Measurements from ENCODE around the gene MAPRE3. TPM values are rescaled to one million over a fixed set of nuclear protein-coding genes. Genes with fewer than 3 reads are reported as not detected.
A peak's percentile ranks its signal among the peaks of the same experiment; 100 is the strongest.

The MAPRE3 gene
- total RNA-seq, 2 experiments from 2014 or later: 0.52 to 0.95 TPM

DNA sequence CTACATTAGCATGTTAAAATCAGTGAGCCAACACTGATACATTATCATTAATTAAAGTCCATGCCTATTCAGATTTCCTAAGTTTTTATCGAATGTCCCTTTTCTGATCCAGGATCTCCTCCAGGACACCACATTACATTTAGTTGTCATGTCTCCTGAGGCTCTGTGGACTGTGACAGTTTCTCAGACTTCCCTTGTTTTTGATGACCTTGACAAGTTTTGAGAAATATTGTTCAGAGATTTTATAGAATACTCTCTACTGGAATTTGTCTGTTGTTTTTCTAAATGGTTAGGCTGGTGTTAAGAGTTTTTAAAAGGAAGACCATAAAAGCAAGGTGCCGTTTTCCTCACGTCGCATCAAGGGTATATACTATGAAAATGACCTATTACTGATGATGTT is 16.3 kb upstream of the MAPRE3 start:
- Mint-ChIP-seq H3K4me1 (ENCODE audit: low read depth) (no peaks in the 10 kb centered on the region), H3K4me3 (no peak overlapping the region), H3K27me3 (ENCODE audit: low read depth) (peaks cover 22% of the 10 kb centered on the region), H3K27ac (no peak overlapping the region), H3K36me3 (ENCODE audit: low read depth) (no peaks in the 10 kb centered on the region), H3K9me3 (ENCODE audit: insufficient read depth) (no peaks in the 10 kb centered on the region)
- DNase-seq (no peak), ATAC-seq (no peak)
- ChIA-PET CTCF (interaction anchor here (1.7 kb wide), 2 partner anchors 63 to 108 kb away, joined by 6 read pairs; no protein-coding TSS in a partner anchor), POLR2A (no interaction called here)

DNA sequence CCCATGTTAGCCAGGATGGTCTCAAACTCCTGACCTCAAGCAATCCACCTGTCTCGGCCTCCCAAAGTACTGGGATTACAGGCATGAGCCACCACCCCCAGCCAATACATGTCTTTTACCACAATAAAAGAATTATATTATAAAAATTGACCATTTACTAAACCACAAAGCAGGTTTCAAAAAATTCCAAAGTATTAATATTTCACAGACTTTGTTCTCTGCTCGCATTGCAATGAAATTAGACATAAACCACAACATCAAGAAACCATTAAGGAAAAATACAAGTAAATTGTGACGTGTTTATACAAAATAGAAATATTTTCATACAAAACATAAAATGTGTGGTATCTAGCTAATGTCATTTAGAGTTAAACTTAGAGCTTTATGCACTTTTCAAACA is 13.4 kb upstream of the MAPRE3 start:
- H3K27ac Mint-ChIP-seq: no peak overlapping the region
- ATAC-seq: no peak

DNA sequence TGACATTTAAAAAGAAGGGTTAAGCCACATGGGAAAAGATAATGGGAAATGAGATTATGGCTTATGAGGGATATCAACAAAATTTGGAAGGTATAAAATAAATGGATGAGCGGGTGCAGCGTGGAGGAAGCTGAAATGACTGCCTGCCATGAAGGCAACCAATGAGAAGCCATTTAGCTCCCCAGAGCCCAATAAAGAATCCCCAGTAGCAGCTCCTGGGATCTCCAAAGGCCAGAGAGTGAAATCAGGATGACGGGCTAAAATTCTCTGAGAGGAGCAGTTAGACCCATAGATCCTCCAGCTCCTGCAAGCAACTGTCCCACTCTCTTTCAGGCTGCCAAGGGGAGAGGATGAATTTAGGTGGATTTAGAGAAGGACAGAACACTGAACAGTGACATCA is 12.9 kb upstream of the MAPRE3 start:
- no peak overlapping the region for H3K4me3 Mint-ChIP-seq
- no peaks in the 10 kb centered on the region for H3K36me3 Mint-ChIP-seq (ENCODE audit: low read depth)
- ChIA-PET CTCF (interaction anchor here (0.9 to 3.7 kb wide), 3 partner anchors 57 to 112 kb away, joined by 3 to 26 read pairs (median 4); no protein-coding TSS in a partner anchor), POLR2A (no interaction called here)
- H3K27ac Mint-ChIP-seq: no peak overlapping the region
- DNase-seq (no peak), ATAC-seq (no peak)
- H3K4me1 Mint-ChIP-seq (ENCODE audit: low read depth): no peaks in the 10 kb centered on the region
- peaks cover 30% of the 10 kb centered on the region for H3K27me3 Mint-ChIP-seq (ENCODE audit: low read depth)
- no peaks in the 10 kb centered on the region for H3K9me3 Mint-ChIP-seq (ENCODE audit: insufficient read depth)

More for the DNA sequence above, 13.4 kb upstream of the MAPRE3 start:
- Mint-ChIP-seq H3K9me3 (ENCODE audit: insufficient read depth) (no peaks in the 10 kb centered on the region), H3K4me1 (ENCODE audit: low read depth) (no peaks in the 10 kb centered on the region), H3K4me3 (no peak overlapping the region), H3K27me3 (ENCODE audit: low read depth) (peaks cover 30% of the 10 kb centered on the region), H3K36me3 (ENCODE audit: low read depth) (no peaks in the 10 kb centered on the region)
- CTCF ChIA-PET: interaction anchor here (0.9 to 3.7 kb wide), 3 partner anchors 58 to 111 kb away, joined by 3 to 26 read pairs (median 4); no protein-coding TSS in a partner anchor
- POLR2A ChIA-PET: no interaction called here
- DNase-seq: no peak

DNA sequence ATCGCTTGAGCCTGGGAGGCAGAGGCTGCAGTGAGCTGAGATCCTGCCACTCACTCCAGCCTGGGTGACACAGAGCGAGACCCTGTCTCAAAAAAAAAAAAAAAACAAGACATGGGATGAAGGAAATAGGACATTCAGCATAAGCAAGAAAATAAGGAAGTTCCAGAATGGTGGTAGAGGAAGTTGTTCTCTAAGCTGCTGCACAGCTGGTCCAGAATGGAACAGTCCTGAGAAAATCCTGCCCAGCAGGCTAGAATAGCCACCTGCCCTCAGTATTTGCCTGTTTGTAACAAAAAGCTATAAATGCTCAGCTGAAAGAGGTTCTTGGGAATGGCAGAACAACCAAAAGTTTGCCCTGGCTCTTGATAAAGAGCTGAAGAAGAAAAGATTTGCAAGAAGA is 11.1 kb upstream of the MAPRE3 start:
- peaks cover 22% of the 10 kb centered on the region for H3K27me3 Mint-ChIP-seq (ENCODE audit: low read depth)
- ATAC-seq: no peak
- no peaks in the 10 kb centered on the region for H3K9me3 Mint-ChIP-seq (ENCODE audit: insufficient read depth)
- no peak overlapping the region for H3K4me3 Mint-ChIP-seq
- no peak for DNase-seq
- CTCF ChIA-PET: interaction anchor here (0.6 to 7.6 kb wide), 12 partner anchors 9 to 343 kb away, joined by 3 to 150 read pairs (median 4); no protein-coding TSS in a partner anchor
- POLR2A ChIA-PET: interaction anchor here (1.0 kb wide), 1 partner anchor 112 kb away, joined by 3 read pairs; the partner anchor contains the start of gene OST4
- no peaks in the 10 kb centered on the region for H3K4me1 Mint-ChIP-seq (ENCODE audit: low read depth)
- H3K36me3 Mint-ChIP-seq (ENCODE audit: low read depth): no peaks in the 10 kb centered on the region
- H3K27ac Mint-ChIP-seq: no peak overlapping the region

DNA sequence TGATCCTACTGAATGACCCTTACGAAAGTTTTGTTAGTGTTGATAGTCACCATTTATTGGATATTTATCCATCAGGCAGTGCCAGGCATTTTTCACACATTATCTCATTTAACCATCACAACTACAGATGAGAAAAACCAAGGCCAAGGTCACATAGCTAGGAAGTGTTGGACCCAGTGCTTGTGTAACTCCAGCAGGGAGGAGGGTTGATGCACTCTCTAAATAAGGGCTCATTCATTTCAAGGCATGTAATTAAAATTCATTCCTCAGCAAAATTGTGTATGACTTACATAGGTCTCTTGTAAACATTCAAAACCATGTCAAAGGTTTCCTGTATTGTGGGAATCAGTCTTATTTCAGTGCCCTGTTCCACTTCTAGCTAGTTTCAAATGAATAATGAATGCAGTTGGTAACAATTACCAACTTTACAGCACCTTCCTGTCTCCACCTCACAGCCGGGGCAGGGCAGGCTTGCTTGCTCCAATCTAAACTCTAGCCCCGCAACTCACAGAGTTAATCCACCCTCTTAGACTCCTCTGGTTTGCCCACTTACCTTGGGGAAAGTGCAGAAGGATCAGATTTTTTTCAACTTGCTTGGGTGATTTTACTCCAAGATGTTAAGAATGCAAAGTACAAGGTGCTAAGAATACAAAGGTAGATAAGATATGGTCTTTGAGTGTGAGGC is 5.8 kb upstream of the MAPRE3 start:
- Mint-ChIP-seq H3K27me3 (ENCODE audit: low read depth) (peaks cover 29% of the 10 kb centered on the region), H3K4me3 (no peak overlapping the region), H3K9me3 (ENCODE audit: insufficient read depth) (no peaks in the 10 kb centered on the region), H3K36me3 (ENCODE audit: low read depth) (no peaks in the 10 kb centered on the region), H3K27ac (no peak overlapping the region), H3K4me1 (ENCODE audit: low read depth) (no peaks in the 10 kb centered on the region)
- CTCF ChIA-PET: interaction anchor here (1.4 to 7.6 kb wide), 3 partner anchors 42 to 121 kb away, joined by 3 to 150 read pairs (median 7); no protein-coding TSS in a partner anchor
- POLR2A ChIA-PET: no interaction called here
- ATAC-seq (no peak), DNase-seq (no peak)

DNA sequence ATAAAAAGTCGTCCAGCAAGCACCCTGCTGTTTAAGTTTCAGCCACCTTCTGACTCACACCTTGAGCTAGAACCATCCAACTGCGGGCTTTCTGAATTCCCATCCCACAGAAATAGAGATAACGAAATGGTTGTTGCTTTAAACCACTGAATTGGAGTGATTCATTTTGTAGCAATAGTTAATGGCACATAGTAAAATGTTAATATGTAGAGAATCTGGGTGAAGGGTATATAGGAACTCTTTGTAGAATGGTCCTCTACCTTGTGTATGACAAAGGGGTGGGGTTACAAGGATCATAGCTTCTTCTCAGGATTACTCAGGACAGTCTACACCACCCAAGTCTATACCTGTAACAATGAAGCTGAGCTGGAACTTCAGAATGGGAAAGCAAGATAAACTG is 2.4 kb upstream of the MAPRE3 start:
- Mint-ChIP-seq H3K36me3 (ENCODE audit: low read depth) (no peaks in the 10 kb centered on the region), H3K27me3 (ENCODE audit: low read depth) (peaks cover 41% of the 10 kb centered on the region), H3K4me1 (ENCODE audit: low read depth) (peaks cover 11% of the 10 kb centered on the region), H3K4me3 (no peak overlapping the region), H3K9me3 (ENCODE audit: insufficient read depth) (no peaks in the 10 kb centered on the region), H3K27ac (no peak overlapping the region)
- ATAC-seq (no peak), DNase-seq (no peak)
- ChIA-PET CTCF (interaction anchor here (1.1 to 2.1 kb wide), 3 partner anchors 8 to 48 kb away, joined by 4 to 11 read pairs (median 5); no protein-coding TSS in a partner anchor), POLR2A (no interaction called here)

DNA sequence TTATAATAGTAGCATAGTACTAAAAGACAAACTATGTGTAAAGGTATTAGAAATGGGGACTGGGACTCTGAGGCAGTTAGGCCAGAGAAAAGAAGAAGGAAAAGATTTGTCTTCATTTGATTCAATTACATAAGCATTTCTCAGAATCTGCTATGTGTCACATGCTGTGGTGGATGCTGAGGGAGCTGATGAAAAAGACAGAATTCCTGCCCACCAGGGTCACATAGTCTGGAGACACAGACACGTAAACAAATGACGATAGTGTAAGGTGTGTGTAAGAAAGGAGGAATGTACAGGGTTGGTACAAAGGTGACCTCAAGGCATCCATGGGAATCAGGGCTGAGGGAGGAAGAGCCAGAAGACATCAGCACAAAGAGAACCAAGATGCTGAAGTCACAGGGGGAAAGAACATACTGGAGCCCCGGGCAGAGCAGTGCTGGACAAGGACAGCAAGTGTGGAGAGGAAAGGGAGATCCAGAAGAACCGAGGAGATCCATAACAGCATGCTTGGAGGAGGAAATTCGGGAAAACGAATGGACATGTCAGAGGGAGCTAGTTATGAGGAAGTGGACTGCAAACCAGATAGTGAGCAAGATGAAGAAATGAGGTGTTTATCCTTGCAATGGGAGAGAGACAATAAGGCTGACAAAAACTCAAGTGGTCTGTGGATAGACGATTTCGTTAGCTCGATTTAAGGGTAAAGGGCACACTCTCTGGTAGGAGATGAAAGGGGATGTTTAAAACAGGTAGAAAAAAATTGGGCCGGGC is 1.2 kb upstream of the MAPRE3 start:
- ChIA-PET CTCF (interaction anchor here (0.6 to 2.1 kb wide), 8 partner anchors 8 to 312 kb away, joined by 3 to 11 read pairs (median 4); no protein-coding TSS in a partner anchor), POLR2A (no interaction called here)
- DNase-seq (no peak), ATAC-seq (no peak)
- H3K27ac Mint-ChIP-seq: no peak overlapping the region
- no peaks in the 10 kb centered on the region for H3K36me3 Mint-ChIP-seq (ENCODE audit: low read depth)
- H3K27me3 Mint-ChIP-seq (ENCODE audit: low read depth): peaks cover 47% of the 10 kb centered on the region
- H3K4me3 Mint-ChIP-seq: peak overlapping the region; percentile 9
- H3K9me3 Mint-ChIP-seq (ENCODE audit: insufficient read depth): no peaks in the 10 kb centered on the region
- H3K4me1 Mint-ChIP-seq (ENCODE audit: low read depth): peaks cover 11% of the 10 kb centered on the region

DNA sequence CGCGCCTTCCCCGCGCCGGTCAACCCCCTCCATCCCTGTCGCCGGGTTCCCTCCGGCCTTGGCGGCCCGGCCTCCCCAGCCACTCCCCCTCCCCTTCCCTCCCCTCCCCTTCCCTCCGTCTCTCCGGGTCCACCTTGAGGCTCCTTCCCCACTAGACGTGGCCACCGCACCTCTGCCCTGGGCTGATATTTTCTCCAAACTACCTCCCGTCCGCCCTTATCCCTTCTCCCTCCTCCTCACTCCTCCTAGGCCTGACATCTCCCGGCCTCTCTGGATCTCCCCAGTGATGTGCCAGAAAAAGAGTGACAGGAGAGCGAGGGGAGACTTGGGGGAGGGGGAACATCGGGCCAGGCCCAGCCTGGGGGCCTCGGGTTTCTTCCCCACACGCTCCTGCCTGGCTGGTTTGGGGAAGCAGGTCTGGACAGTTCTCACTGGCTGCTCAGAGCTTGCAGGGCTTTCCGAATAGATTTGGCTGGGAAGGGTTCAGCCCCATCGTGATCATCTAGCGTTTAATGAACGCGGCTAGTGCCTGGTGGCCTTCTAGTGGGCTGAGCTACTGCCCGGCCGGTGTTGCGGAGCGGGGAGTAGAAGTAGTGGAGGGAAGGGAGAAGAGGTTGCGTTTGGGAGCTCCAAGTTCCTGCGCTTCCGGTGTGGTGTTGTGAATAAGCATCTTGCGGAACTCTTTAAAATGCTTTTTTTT is 641 bp downstream of the MAPRE3 start:
- no peak for DNase-seq
- POLR2A ChIA-PET: no interaction called here
- ATAC-seq: no peak

DNA sequence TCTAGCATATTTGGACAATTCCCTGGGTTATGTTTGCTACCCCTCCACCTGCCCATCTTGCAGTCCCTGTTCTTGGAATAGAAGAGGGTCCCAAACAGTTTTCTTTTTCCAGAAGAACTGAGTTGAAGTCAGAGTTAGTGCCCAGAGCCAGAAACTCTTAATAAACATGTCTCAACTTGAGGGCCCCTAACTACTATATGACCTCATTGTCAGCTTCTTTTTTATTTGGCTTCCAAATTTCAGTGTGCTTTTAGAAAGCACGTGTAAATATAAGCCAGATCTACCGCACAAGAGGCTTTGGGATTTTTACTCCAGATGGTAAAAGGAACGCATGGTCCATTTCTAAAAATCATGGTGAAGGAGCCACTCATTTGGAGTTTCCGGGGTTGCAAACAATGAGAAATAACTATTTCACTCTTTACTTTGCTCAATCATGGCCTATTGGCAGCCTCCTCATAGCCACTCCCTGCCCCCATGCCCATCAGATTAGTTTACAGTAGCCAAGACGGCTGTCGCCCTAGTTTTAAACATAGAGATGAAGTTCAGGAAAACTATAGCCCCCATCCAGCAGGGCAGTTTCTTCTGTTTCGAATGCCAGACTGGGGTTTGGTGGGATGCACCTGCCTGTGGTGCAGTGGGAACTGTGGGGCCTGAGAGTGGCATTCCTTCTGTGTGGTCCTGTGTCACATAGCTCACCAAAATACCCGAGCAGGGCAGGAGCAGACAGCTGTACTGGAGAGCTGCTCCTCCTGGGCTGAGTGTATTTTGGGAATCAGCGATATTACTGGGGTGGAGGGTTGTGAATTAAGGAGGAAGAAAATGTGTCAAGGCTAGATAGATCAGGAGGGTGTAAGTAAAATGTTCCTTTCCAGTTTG is 1.7 kb downstream of the MAPRE3 start:
- Mint-ChIP-seq H3K4me3 (no peak overlapping the region), H3K9me3 (ENCODE audit: insufficient read depth) (no peaks in the 10 kb centered on the region), H3K4me1 (ENCODE audit: low read depth) (peaks cover 11% of the 10 kb centered on the region), H3K27me3 (ENCODE audit: low read depth) (peaks cover 51% of the 10 kb centered on the region), H3K27ac (no peak overlapping the region), H3K36me3 (ENCODE audit: low read depth) (no peaks in the 10 kb centered on the region)
- DNase-seq: no peak
- ChIA-PET CTCF (interaction anchor here (0.9 to 2.5 kb wide), 4 partner anchors 10 to 38 kb away, joined by 3 to 18 read pairs (median 3); no protein-coding TSS in a partner anchor), POLR2A (no interaction called here)
- no peak for ATAC-seq

More for the DNA sequence above, 641 bp downstream of the MAPRE3 start:
- Mint-ChIP-seq H3K27me3 (ENCODE audit: low read depth) (peaks cover 53% of the 10 kb centered on the region), H3K4me1 (ENCODE audit: low read depth) (peaks cover 11% of the 10 kb centered on the region), H3K36me3 (ENCODE audit: low read depth) (no peaks in the 10 kb centered on the region), H3K4me3 (peak overlapping the region; percentile 64), H3K9me3 (ENCODE audit: insufficient read depth) (no peaks in the 10 kb centered on the region), H3K27ac (no peak overlapping the region)
- CTCF ChIA-PET: interaction anchor here (0.9 to 2.5 kb wide), 4 partner anchors 9 to 36 kb away, joined by 3 to 18 read pairs (median 3); no protein-coding TSS in a partner anchor

DNA sequence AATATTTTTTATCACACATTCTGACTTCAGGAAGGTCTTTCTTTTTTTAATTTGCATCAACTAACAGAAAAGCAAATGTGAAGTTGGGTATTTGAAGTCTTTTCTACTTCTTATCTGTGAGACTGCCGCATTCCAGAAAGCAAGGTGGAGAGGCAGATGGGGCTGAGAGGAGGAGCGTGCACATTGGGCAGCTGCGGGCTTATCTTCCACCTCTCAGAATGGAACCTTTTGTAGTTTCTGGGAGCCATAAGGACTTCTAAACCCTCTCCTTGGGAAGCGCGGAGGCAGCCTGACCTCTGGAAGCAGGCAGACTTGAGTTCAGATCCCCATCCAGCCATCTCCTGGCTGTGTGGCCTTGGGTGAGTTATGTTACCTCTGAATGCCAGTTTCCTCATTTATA is 3.9 kb downstream of the MAPRE3 start:
- ChIA-PET CTCF (interaction anchor here (4.5 kb wide), 1 partner anchor 14 kb away, joined by 30 read pairs; no protein-coding TSS in a partner anchor), POLR2A (no interaction called here)
- H3K4me1 Mint-ChIP-seq (ENCODE audit: low read depth): peaks cover 11% of the 10 kb centered on the region
- no peak overlapping the region for H3K4me3 Mint-ChIP-seq
- no peaks in the 10 kb centered on the region for H3K36me3 Mint-ChIP-seq (ENCODE audit: low read depth)
- no peak for DNase-seq
- peaks cover 34% of the 10 kb centered on the region for H3K27me3 Mint-ChIP-seq (ENCODE audit: low read depth)
- no peak overlapping the region for H3K27ac Mint-ChIP-seq
- ATAC-seq: no peak
- no peaks in the 10 kb centered on the region for H3K9me3 Mint-ChIP-seq (ENCODE audit: insufficient read depth)

DNA sequence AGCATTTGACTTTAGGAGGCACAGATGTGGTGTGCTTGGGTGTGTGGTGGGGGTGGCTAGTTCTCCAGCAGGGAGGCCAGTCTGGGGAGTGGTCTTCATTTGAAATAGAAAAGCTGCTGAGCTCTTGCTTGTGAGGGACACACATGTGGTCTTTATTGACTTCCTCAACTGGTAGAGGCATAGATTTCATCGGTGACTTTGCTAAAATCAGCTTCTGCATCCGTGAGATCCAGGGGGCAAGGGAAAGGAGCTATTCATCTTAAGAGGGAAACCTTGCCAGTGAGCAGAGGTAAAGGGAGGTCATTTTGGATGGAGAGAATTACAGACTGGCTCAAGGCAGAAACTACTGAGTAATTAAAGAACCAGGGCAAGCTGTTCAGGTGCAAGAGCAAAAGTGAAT is 4.7 kb downstream of the MAPRE3 start:
- Mint-ChIP-seq H3K27ac (no peak overlapping the region), H3K36me3 (ENCODE audit: low read depth) (no peaks in the 10 kb centered on the region), H3K4me1 (ENCODE audit: low read depth) (peaks cover 9% of the 10 kb centered on the region), H3K27me3 (ENCODE audit: low read depth) (peaks cover 37% of the 10 kb centered on the region), H3K4me3 (no peak overlapping the region), H3K9me3 (ENCODE audit: insufficient read depth) (no peaks in the 10 kb centered on the region)
- ChIA-PET POLR2A (no interaction called here), CTCF (interaction anchor here (1.2 to 4.5 kb wide), 3 partner anchors 14 to 129 kb away, joined by 8 to 30 read pairs (median 12); no protein-coding TSS in a partner anchor)
- ATAC-seq (no peak), DNase-seq (no peak)
